K562 (cell line): ENCODE results near the gene NMNAT1. TPM values are rescaled to one million over a fixed set of nuclear protein-coding genes. Genes with fewer than 3 reads are reported as not detected.

Source experiments
- CBX3 ChIP-seq, 2 experiments: IDR thresholded peaks; 1 replicate in 1 of 2; 2 replicates in 1 of 2; pipeline ENCODE4 v1.6.1; 2012; ENCODE audit warnings: inconsistent platforms in 2 of 2, low read length in 2 of 2, borderline replicate concordance in 1 of 2, control low read depth in 1 of 2
- CCNT2 ChIP-seq: IDR thresholded peaks from 2 replicates; pipeline ENCODE4 v1.6.1; 2011; ENCODE audit warnings: borderline replicate concordance, low read depth, mild to moderate bottlenecking, moderate library complexity, mixed read lengths, low read length; ENCODE audit not compliant: insufficient read length; ENCODE audit errors: extremely low read depth
- GTF2E2 ChIP-seq: fragments of 200-800 bp; sonication (Bioruptor generic); IDR thresholded peaks from 2 replicates; pipeline ENCODE4 v1.6.1; 2016; ENCODE audit warnings: missing genetic modification characterization, missing compliant biosample characterization
- HMGN3 ChIP-seq: IDR thresholded peaks from 2 replicates; pipeline ENCODE4 v1.6.1; 2011; ENCODE audit warnings: borderline replicate concordance, low read depth, mild to moderate bottlenecking, mixed read lengths, low read length; ENCODE audit not compliant: insufficient read length; ENCODE audit errors: extremely low read depth
- KLF13 ChIP-seq: fragments of 450-650 bp; IDR thresholded peaks from 2 replicates; pipeline ENCODE4 v1.6.1; 2016; ENCODE audit warnings: missing genetic modification characterization, low read depth, mild to moderate bottlenecking, missing compliant biosample characterization, moderate library complexity, borderline replicate concordance
- NRF1 ChIP-seq, 2 experiments: fragments of 450-650 bp; IDR thresholded peaks in 1 of 2; conservative IDR thresholded peaks in 1 of 2; 2 replicates each; pipeline ENCODE4 v1.6.1; 2014; ENCODE audit warnings: mild to moderate bottlenecking in 2 of 2
- PCBP1 ChIP-seq: fragments of 200-400 bp; formaldehyde crosslinking; IDR thresholded peaks from 2 replicates; pipeline ENCODE4 v1.6.1; 2018; ENCODE audit warnings: mild to moderate bottlenecking, low read depth, low read length; ENCODE audit not compliant: poor library complexity, severe bottlenecking
- POLR2G ChIP-seq: fragments of 200-400 bp; formaldehyde crosslinking; IDR thresholded peaks from 2 replicates; pipeline ENCODE4 v1.6.1; 2017; ENCODE audit warnings: low read depth, mild to moderate bottlenecking, antibody characterized with exemption, low read length, moderate library complexity
- SMAD4 ChIP-seq: fragments of 250-450 bp; sonication (Bioruptor Pico); conservative IDR thresholded peaks from 2 replicates; pipeline ENCODE4 v1.8.0; 2021; ENCODE audit warnings: inconsistent platforms, mild to moderate bottlenecking, moderate library complexity
- ZBTB11 ChIP-seq, 3 experiments: fragments of 200-800 bp in 1 of 3; fragments of 250-450 bp in 1 of 3; fragments of 450-650 bp in 1 of 3; sonication (Bioruptor Pico) in 1 of 3; sonication (Bioruptor generic) in 1 of 3; formaldehyde crosslinking in 1 of 3; IDR thresholded peaks; 2 replicates each; pipeline versions ENCODE4 v1.6.1 to v1.8.0; 2016 to 2022; ENCODE audit warnings: mild to moderate bottlenecking in 2 of 3, missing genetic modification characterization in 2 of 3, missing compliant biosample characterization in 1 of 3, moderate library complexity in 1 of 3
- ZFX ChIP-seq: sonication (generic); formaldehyde crosslinking; IDR thresholded peaks from 2 replicates; pipeline ENCODE4 v1.8.0; 2022; ENCODE audit warnings: mild to moderate bottlenecking, missing genetic modification reagents, moderate library complexity
- ZKSCAN1 ChIP-seq: fragments of 150-350 bp; IDR thresholded peaks from 2 replicates; pipeline ENCODE4 v1.6.1; 2016; ENCODE audit warnings: low read depth, low read length
- polyA plus RNA-seq, 8 experiments: library from polyadenylated mRNA; depleted of rRNA in 4 of 8; stranded (reverse) in 5 of 8; unstranded in 3 of 8; fragments of >200 nt; fragmentation: Nextera tagmentation in 2 of 8; fragmentation: Illumina TruSeq in 1 of 8; extraction: Ambion mirVana in 2 of 8; extraction: Trizol in 1 of 8; gene quantifications; 2 replicates each; pipeline versions ENCODE4 v1.2.1 to v1.2.3, GENCODE V29; 2011 to 2014; ENCODE audit warnings: inconsistent platforms in 1 of 8, missing spikeins in 1 of 8
- total RNA-seq, 7 experiments: library from RNA; depleted of rRNA in 6 of 7; stranded (reverse); fragments of >200 nt in 6 of 7; fragmentation: Illumina TruSeq in 2 of 7; extraction: Trizol in 2 of 7; gene quantifications; 2 replicates each; pipeline versions ENCODE4 v1.2.1 to v1.2.3, GENCODE V29; 2011 to 2021; ENCODE audit warnings: low replicate concordance in 1 of 7
- TF ChIP-seq, protein P1 (sequence below), 2 experiments: IDR thresholded peaks; 2 replicates each; pipeline ENCODE4 v1.6.1; 2011; ENCODE audit warnings: borderline replicate concordance in 1 of 2, control low read depth in 1 of 2, low read depth in 1 of 2, low read length in 1 of 2, mild to moderate bottlenecking in 1 of 2, mixed read lengths in 1 of 2, moderate library complexity in 1 of 2; ENCODE audit not compliant: insufficient read depth in 1 of 2, insufficient read length in 1 of 2, poor library complexity in 1 of 2, severe bottlenecking in 1 of 2; ENCODE audit errors: extremely low read depth in 1 of 2
- TF ChIP-seq, protein P2 (sequence below), 2 experiments: IDR thresholded peaks; 2 replicates each; pipeline ENCODE4 v1.6.1; 2012; ENCODE audit warnings: improper control_type of control experiment in 2 of 2, low read depth in 2 of 2, low read length in 2 of 2, borderline replicate concordance in 1 of 2
- TF ChIP-seq, protein P3 (sequence below), 2 experiments: fragments of 450-650 bp; IDR thresholded peaks; 2 replicates each; pipeline ENCODE4 v1.6.1; 2016

The NMNAT1 gene
- total and polyA plus RNA-seq, 9 of the 15 experiments (the other 6 are each of a cell fraction or from before 2014, with no cell fraction given): 5.1 to 14.6 (median 12.1) TPM

DNA sequence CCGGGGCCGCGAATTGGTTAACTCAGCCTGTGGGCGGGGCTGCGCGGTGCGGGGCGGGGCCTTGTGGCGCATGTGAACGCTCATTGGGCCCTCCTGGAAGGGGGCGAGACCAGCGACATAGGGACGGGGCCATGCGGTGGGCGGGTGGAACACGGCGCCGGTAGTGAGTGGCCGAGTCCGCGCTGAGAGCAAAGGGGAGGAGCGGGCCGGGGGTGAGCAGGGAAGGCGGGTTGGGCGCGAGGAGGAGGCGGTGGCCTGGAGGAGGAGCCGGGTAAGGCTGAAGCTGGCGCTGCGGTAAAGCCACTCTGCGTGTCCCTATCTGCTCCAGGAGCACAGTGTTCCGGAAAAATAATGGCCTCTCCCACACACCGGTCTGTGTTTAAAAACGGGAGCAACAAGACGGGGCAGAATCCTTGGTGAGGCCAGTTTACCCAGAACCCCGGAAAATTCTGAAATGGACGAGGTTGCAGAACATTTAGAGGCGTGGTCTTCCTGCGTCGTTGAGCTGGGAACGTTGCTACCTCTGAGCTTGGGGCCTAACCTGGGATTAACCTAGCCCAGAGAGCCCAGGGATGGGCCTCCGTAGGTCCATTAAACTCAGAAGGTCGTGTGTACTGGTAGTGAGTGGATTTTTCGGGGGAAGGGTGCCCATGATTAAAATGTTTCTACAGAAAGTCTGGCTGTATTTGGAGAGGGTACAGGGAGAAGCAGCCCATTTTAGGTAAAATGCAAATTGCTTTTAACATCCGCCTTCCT lies 32.7 kb upstream of the NMNAT1 start (continued):
- peak in 1 of 3 experiments; percentile 48; a peak in 1 of 6 replicates for TF ChIP-seq ZBTB11 (CRISPR knock-in tag; IDR thresholded peaks at IDR 0.05)
- TF ChIP-seq, protein P1, sequence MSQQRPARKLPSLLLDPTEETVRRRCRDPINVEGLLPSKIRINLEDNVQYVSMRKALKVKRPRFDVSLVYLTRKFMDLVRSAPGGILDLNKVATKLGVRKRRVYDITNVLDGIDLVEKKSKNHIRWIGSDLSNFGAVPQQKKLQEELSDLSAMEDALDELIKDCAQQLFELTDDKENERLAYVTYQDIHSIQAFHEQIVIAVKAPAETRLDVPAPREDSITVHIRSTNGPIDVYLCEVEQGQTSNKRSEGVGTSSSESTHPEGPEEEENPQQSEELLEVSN (IDR thresholded peaks at IDR 0.05; ENCODE audit: borderline replicate concordance in 1 of 2, extremely low read depth in 1 of 2, insufficient read depth in 1 of 2, insufficient read length in 1 of 2, low read depth in 1 of 2, low read length in 1 of 2, poor library complexity in 1 of 2, severe bottlenecking in 1 of 2): peak in 1 of 2 experiments; percentile 5
- peak; percentile 90 for TF ChIP-seq ZFX (CRISPR knock-in tag)
- TF ChIP-seq, protein P2, sequence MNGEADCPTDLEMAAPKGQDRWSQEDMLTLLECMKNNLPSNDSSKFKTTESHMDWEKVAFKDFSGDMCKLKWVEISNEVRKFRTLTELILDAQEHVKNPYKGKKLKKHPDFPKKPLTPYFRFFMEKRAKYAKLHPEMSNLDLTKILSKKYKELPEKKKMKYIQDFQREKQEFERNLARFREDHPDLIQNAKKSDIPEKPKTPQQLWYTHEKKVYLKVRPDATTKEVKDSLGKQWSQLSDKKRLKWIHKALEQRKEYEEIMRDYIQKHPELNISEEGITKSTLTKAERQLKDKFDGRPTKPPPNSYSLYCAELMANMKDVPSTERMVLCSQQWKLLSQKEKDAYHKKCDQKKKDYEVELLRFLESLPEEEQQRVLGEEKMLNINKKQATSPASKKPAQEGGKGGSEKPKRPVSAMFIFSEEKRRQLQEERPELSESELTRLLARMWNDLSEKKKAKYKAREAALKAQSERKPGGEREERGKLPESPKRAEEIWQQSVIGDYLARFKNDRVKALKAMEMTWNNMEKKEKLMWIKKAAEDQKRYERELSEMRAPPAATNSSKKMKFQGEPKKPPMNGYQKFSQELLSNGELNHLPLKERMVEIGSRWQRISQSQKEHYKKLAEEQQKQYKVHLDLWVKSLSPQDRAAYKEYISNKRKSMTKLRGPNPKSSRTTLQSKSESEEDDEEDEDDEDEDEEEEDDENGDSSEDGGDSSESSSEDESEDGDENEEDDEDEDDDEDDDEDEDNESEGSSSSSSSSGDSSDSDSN (IDR thresholded peaks at IDR 0.05; ENCODE audit: borderline replicate concordance in 1 of 2, low read depth in 2 of 2, low read length in 2 of 2): peak in 1 of 2 experiments; percentile 51; a peak in 1 of 4 replicates
- TF ChIP-seq SMAD4 (CRISPR knock-in tag): peak; percentile 18; the same call in 1 of the 2 replicates
- TF ChIP-seq ZKSCAN1: 0 out of 2 replicates have a peak, but pooled peaks have one; percentile 2
- TF ChIP-seq, protein P3, sequence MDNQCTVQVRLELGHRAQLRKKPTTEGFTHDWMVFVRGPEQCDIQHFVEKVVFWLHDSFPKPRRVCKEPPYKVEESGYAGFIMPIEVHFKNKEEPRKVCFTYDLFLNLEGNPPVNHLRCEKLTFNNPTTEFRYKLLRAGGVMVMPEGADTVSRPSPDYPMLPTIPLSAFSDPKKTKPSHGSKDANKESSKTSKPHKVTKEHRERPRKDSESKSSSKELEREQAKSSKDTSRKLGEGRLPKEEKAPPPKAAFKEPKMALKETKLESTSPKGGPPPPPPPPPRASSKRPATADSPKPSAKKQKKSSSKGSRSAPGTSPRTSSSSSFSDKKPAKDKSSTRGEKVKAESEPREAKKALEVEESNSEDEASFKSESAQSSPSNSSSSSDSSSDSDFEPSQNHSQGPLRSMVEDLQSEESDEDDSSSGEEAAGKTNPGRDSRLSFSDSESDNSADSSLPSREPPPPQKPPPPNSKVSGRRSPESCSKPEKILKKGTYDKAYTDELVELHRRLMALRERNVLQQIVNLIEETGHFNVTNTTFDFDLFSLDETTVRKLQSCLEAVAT (IDR thresholded peaks at IDR 0.05): peak in 1 of 2 experiments; percentile 65; a peak in 2 of 4 replicates
- peak in 1 of 2 experiments; percentile 43; a peak in 2 of 3 replicates for TF ChIP-seq CBX3 (IDR thresholded peaks at IDR 0.05; ENCODE audit: borderline replicate concordance in 1 of 2, low read length in 2 of 2)
- peak; percentile 91 to 92 for TF ChIP-seq NRF1 (conservative IDR thresholded peaks at IDR 0.05 in 1 of 2, IDR thresholded peaks at IDR 0.05 in 1 of 2)
- TF ChIP-seq KLF13 (tag): no peak
- peak; percentile 15 for TF ChIP-seq PCBP1
- TF ChIP-seq GTF2E2 (tag): peak; percentile 89
- TF ChIP-seq POLR2G: peak; percentile 77
- TF ChIP-seq CCNT2: peak; percentile 43
- peak; percentile 75 for TF ChIP-seq HMGN3
